Measurements from ENCODE around the gene NT5C1B.

Gene NT5C1B

DNA sequence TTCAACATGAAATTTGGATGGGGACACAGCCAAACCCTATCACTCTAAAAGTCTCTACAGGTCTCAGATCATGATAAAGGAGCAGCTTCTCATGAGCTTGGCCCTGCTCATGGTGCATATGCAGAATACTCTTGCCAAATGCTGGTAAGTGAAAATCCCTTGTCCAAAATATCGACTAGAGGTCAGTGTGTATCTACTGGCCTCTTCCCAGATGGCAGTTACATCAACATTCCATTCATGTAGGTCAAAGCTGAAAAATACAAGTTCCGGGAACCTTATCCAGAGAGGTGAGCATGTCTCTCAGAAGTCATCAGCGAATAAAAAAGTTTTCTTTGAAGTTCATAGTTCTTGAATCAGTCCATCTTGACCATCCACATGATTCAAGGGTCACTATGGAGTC, 7.6 kb upstream of the NT5C1B start:
- Histone ChIP-seq H4K20me1 (ENCODE audit: insufficient read depth, low read length) (no peaks in the 10 kb centered on the region), H3K4me1 (ENCODE audit: insufficient read depth, low read length, severe bottlenecking) (no peaks in the 10 kb centered on the region), H3K36me3 (ENCODE audit: insufficient read depth, low read length) (no peaks in the 10 kb centered on the region), H3K27me3 (ENCODE audit: insufficient read depth, low read length) (no peaks in the 10 kb centered on the region), H3K4me2 (ENCODE audit: low read length) (no peak overlapping the region), H3K9ac (ENCODE audit: low read length) (no peak overlapping the region), H3K79me2 (ENCODE audit: insufficient read depth, low read length) (no peaks in the 10 kb centered on the region), H3K27ac (ENCODE audit: low read depth, low read length, poor library complexity, severe bottlenecking) (no peak overlapping the region), H3K9me2 (ENCODE audit: low read depth, low read length) (no peaks in the 10 kb centered on the region), H3F3A (ENCODE audit: insufficient read depth, low read length) (no peaks in the 10 kb centered on the region), H3K9me3 (ENCODE audit: low read length) (no peaks in the 10 kb centered on the region), H2AFZ (ENCODE audit: low read length) (no peak overlapping the region), H3K4me3 (ENCODE audit: low read depth, low read length, poor library complexity, severe bottlenecking) (no peak overlapping the region)
- TF ChIP-seq EZH2 (IDR thresholded peaks at IDR 0.05; ENCODE audit: borderline replicate concordance, low read length), result no peak
- TF ChIP-seq, protein P1, sequence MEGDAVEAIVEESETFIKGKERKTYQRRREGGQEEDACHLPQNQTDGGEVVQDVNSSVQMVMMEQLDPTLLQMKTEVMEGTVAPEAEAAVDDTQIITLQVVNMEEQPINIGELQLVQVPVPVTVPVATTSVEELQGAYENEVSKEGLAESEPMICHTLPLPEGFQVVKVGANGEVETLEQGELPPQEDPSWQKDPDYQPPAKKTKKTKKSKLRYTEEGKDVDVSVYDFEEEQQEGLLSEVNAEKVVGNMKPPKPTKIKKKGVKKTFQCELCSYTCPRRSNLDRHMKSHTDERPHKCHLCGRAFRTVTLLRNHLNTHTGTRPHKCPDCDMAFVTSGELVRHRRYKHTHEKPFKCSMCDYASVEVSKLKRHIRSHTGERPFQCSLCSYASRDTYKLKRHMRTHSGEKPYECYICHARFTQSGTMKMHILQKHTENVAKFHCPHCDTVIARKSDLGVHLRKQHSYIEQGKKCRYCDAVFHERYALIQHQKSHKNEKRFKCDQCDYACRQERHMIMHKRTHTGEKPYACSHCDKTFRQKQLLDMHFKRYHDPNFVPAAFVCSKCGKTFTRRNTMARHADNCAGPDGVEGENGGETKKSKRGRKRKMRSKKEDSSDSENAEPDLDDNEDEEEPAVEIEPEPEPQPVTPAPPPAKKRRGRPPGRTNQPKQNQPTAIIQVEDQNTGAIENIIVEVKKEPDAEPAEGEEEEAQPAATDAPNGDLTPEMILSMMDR (IDR thresholded peaks at IDR 0.05; ENCODE audit: low read length), result no peak

DNA sequence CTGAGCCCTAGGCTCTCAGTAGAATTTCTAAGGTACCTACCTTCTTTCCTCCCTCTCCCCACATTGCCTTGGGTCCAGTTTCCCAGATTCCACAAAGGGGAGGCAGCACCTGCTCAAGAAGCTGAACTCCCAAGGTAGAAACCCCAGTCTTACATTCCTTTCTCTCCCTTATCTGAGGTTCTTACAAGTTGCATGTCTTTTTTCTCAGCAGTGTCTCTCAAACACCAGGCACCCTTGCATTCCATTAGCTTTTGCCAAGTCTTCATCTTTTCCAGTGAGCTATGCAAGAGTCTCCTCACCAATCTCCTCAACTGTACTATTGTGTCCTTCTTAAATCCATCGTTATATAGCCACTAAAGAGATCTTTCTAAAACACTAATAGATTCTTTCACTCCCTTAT, 4.1 kb upstream of the NT5C1B start:
- H4K20me1 ChIP-seq (ENCODE audit: insufficient read depth, low read length), result no peaks in the 10 kb centered on the region
- H3K9ac ChIP-seq (ENCODE audit: low read length), result no peak overlapping the region
- no peak overlapping the region for H3K27ac ChIP-seq (ENCODE audit: low read depth, low read length, poor library complexity, severe bottlenecking)
- no peak overlapping the region for H2AFZ ChIP-seq (ENCODE audit: low read length)
- no peak overlapping the region for H3K4me3 ChIP-seq (ENCODE audit: low read depth, low read length, poor library complexity, severe bottlenecking)
- H3K4me1 ChIP-seq (ENCODE audit: insufficient read depth, low read length, severe bottlenecking), result no peaks in the 10 kb centered on the region
- TF ChIP-seq EZH2 (IDR thresholded peaks at IDR 0.05; ENCODE audit: borderline replicate concordance, low read length), result no peak
- TF ChIP-seq, protein P1 (IDR thresholded peaks at IDR 0.05; ENCODE audit: low read length), result no peak
- no peaks in the 10 kb centered on the region for H3K9me2 ChIP-seq (ENCODE audit: low read depth, low read length)
- H3F3A ChIP-seq (ENCODE audit: insufficient read depth, low read length), result no peaks in the 10 kb centered on the region
- no peak overlapping the region for H3K4me2 ChIP-seq (ENCODE audit: low read length)
- H3K36me3 ChIP-seq (ENCODE audit: insufficient read depth, low read length), result no peaks in the 10 kb centered on the region
- no peaks in the 10 kb centered on the region for H3K9me3 ChIP-seq (ENCODE audit: low read length)
- no peaks in the 10 kb centered on the region for H3K79me2 ChIP-seq (ENCODE audit: insufficient read depth, low read length)
- no peaks in the 10 kb centered on the region for H3K27me3 ChIP-seq (ENCODE audit: insufficient read depth, low read length)

DNA sequence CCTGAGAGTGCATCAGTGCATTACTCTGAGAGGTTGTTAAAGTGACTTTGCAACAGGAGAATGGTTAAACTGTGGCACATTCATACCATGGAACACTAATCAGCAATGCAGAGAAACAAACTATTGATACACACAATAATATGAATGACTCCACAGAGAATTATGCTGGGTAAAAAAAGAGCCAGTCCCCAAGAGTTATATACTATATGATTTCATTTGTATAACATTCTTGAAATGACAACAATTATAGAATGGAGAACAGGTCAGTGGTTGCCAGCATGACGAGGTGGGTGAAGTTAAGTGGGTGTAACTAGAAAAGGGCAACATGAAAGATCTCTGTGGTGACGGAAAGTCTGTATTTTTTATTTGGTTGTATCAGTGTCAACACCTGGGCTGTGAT, 3.0 kb upstream of the NT5C1B start:
- H2AFZ ChIP-seq (ENCODE audit: low read length), result no peak overlapping the region
- no peaks in the 10 kb centered on the region for H3K27me3 ChIP-seq (ENCODE audit: insufficient read depth, low read length)
- H3K79me2 ChIP-seq (ENCODE audit: insufficient read depth, low read length), result no peaks in the 10 kb centered on the region
- TF ChIP-seq EZH2 (IDR thresholded peaks at IDR 0.05; ENCODE audit: borderline replicate concordance, low read length), result no peak
- TF ChIP-seq, protein P1 (IDR thresholded peaks at IDR 0.05; ENCODE audit: low read length), result no peak
- H3K9ac ChIP-seq (ENCODE audit: low read length), result no peak overlapping the region
- no peaks in the 10 kb centered on the region for H4K20me1 ChIP-seq (ENCODE audit: insufficient read depth, low read length)
- H3F3A ChIP-seq (ENCODE audit: insufficient read depth, low read length), result no peaks in the 10 kb centered on the region
- no peak overlapping the region for H3K27ac ChIP-seq (ENCODE audit: low read depth, low read length, poor library complexity, severe bottlenecking)
- H3K4me2 ChIP-seq (ENCODE audit: low read length), result no peak overlapping the region
- H3K9me2 ChIP-seq (ENCODE audit: low read depth, low read length), result no peaks in the 10 kb centered on the region
- H3K9me3 ChIP-seq (ENCODE audit: low read length), result no peaks in the 10 kb centered on the region
- H3K36me3 ChIP-seq (ENCODE audit: insufficient read depth, low read length), result no peaks in the 10 kb centered on the region
- H3K4me3 ChIP-seq (ENCODE audit: low read depth, low read length, poor library complexity, severe bottlenecking), result no peak overlapping the region
- H3K4me1 ChIP-seq (ENCODE audit: insufficient read depth, low read length, severe bottlenecking), result no peaks in the 10 kb centered on the region
